LNCaP clone FGC (cell line): Measurements from ENCODE around the gene OSCP1.

Experiments
- DNase-seq: peaks from one replicate; pipeline ENCODE4 v3.0.0-alpha.2; 2011; ENCODE audit warnings: low read depth
- H3K4me3 ChIP-seq: 2 replicates; pipeline ENCODE4 v1.5.1; 2011; ENCODE audit warnings: mild to moderate bottlenecking, low read depth, low read length, control low read depth
- CTCF ChIP-seq: IDR thresholded peaks from 2 replicates; pipeline ENCODE4 v1.5.1; 2012; ENCODE audit warnings: mild to moderate bottlenecking; ENCODE audit not compliant: control insufficient read depth, insufficient read depth; ENCODE audit errors: extremely low read depth

OSCP1 gene

GRCh38 chr1:36464605-36465393 lies 14.5 kb upstream of the OSCP1 start:
- DNase-seq: no peak
- H3K4me3 ChIP-seq: peak overlapping the region; percentile 99
- TF ChIP-seq CTCF: no peak

- DNase-seq: peak; percentile 74
- TF ChIP-seq CTCF: no peak
- peak within 1 kb of the TSS; percentile 99 for H3K4me3 ChIP-seq
Observed at GRCh38 chr1:36463803-36464604, 13.8 kb upstream of the OSCP1 start, which contains the start of gene MRPS15. Gene MRPS15 (minus strand): TSS chr1:36464384. CDS start chr1:36464275, 109 bp downstream.

GRCh38 chr1:36463463-36463802 lies 13.2 kb upstream of the OSCP1 start:
- no peak for TF ChIP-seq CTCF
- H3K4me3 ChIP-seq: peak overlapping the region; percentile 99
- DNase-seq: no peak

GRCh38 chr1:36458910-36459309 lies 8.7 kb upstream of the OSCP1 start:
- TF ChIP-seq CTCF: no peak
- no peak overlapping the region for H3K4me3 ChIP-seq
- no peak for DNase-seq

- TF ChIP-seq CTCF: no peak
- no peak for DNase-seq
- H3K4me3 ChIP-seq: no peak overlapping the region
Observed at GRCh38 chr1:36457691-36458090, 7.4 kb upstream of the OSCP1 start.

GRCh38 chr1:36456391-36456928 lies 6.2 kb upstream of the OSCP1 start:
- no peak for DNase-seq
- H3K4me3 ChIP-seq: no peak overlapping the region
- no peak for TF ChIP-seq CTCF

GRCh38 chr1:36455386-36455785 lies 5.1 kb upstream of the OSCP1 start:
- TF ChIP-seq CTCF: no peak
- H3K4me3 ChIP-seq: no peak overlapping the region

More at GRCh38 chr1:36455386-36455785, 5.1 kb upstream of the OSCP1 start:
- DNase-seq: no peak
